HG02938 (cell line): Measurements from ENCODE around the gene ST3GAL5.

ENCODE experiments used
- ATAC-seq: cut with Tn5 transposase; IDR thresholded peaks from one replicate; pipeline ENCODE4 v1.9.1; 2021; ENCODE audit warnings: mild to moderate bottlenecking, moderate library complexity; ENCODE audit not compliant: unreplicated experiment

The ST3GAL5 gene

GRCh38 chr2:85917887-85918795, 29.4 kb upstream of the ST3GAL5 start:
- no peak for ATAC-seq

- ATAC-seq, result no peak
These were observed 27.0 kb upstream of the ST3GAL5 start for GRCh38 chr2:85915606-85916303.

GRCh38 chr2:85914922-85915321, 26.1 kb upstream of the ST3GAL5 start:
- no peak for ATAC-seq

- no peak for ATAC-seq
These were observed 25.4 kb upstream of the ST3GAL5 start for GRCh38 chr2:85913884-85914881.

GRCh38 chr2:85911814-85912692, 23.3 kb upstream of the ST3GAL5 start:
- no peak for ATAC-seq

GRCh38 chr2:85911097-85911496, 22.3 kb upstream of the ST3GAL5 start:
- no peak for ATAC-seq

GRCh38 chr2:85909005-85909404, 20.2 kb upstream of the ST3GAL5 start:
- no peak for ATAC-seq

GRCh38 chr2:85908506-85908905, 19.7 kb upstream of the ST3GAL5 start:
- ATAC-seq, result no peak

- no peak for ATAC-seq
These were observed 18.9 kb upstream of the ST3GAL5 start for GRCh38 chr2:85907671-85908157.

- no peak for ATAC-seq
These were observed 18.0 kb upstream of the ST3GAL5 start for GRCh38 chr2:85906748-85907147.

GRCh38 chr2:85905891-85906290, 17.1 kb upstream of the ST3GAL5 start:
- ATAC-seq, result no peak

GRCh38 chr2:85905187-85905666, 16.4 kb upstream of the ST3GAL5 start:
- no peak for ATAC-seq

- no peak for ATAC-seq
These were observed 15.1 kb upstream of the ST3GAL5 start for GRCh38 chr2:85903849-85904248.

- no peak for ATAC-seq
These were observed 13.7 kb upstream of the ST3GAL5 start for GRCh38 chr2:85902496-85902895.

GRCh38 chr2:85901155-85901554, 12.4 kb upstream of the ST3GAL5 start:
- no peak for ATAC-seq

GRCh38 chr2:85900366-85900765, 11.6 kb upstream of the ST3GAL5 start:
- no peak for ATAC-seq

GRCh38 chr2:85899849-85900248, 11.1 kb upstream of the ST3GAL5 start:
- ATAC-seq, result no peak

GRCh38 chr2:85899284-85899683, 10.5 kb upstream of the ST3GAL5 start:
- no peak for ATAC-seq

- no peak for ATAC-seq
These were observed 10.1 kb upstream of the ST3GAL5 start for GRCh38 chr2:85898881-85899280.
